SK-N-SH treated with all-trans-retinoic acid at 6 μM for 48 hours (cell line): ENCODE measurements around the gene DOK4.
A peak's percentile ranks its signal among the peaks of the same experiment; 100 is the strongest.

Experiments
- ATAC-seq: fragments of 200-7000 bp; cut with Tn5 transposase; 3 replicates; pipeline ENCODE4 v1.9.1; 2020; ENCODE audit warnings: mild to moderate bottlenecking, moderate library complexity
- BACH2 ChIP-seq: fragments of 250-450 bp; sonication (Bioruptor Pico); IDR thresholded peaks from 2 replicates; pipeline ENCODE4 v1.9.0; 2021; ENCODE audit warnings: mild to moderate bottlenecking, borderline replicate concordance
- CSDC2 ChIP-seq: fragments of 250-450 bp; sonication (Bioruptor Pico); IDR thresholded peaks from 2 replicates; pipeline ENCODE4 v1.5.0; 2020; ENCODE audit warnings: mild to moderate bottlenecking, moderate library complexity
- ESRRG ChIP-seq: fragments of 250-450 bp; sonication (Bioruptor Pico); IDR thresholded peaks from 2 replicates; pipeline ENCODE4 v1.6.1; 2021; ENCODE audit warnings: mild to moderate bottlenecking
- OSR1 ChIP-seq: fragments of 250-450 bp; sonication (Bioruptor Pico); IDR thresholded peaks from 2 replicates; pipeline ENCODE4 v1.8.0; 2022; ENCODE audit warnings: moderate library complexity, mild to moderate bottlenecking, inconsistent platforms
- PPARA ChIP-seq: fragments of 250-450 bp; sonication (Bioruptor Pico); IDR thresholded peaks from 2 replicates; pipeline ENCODE4 v1.5.0; 2020; ENCODE audit warnings: mild to moderate bottlenecking, borderline replicate concordance
- RARB ChIP-seq: fragments of 250-450 bp; sonication (Bioruptor Pico); IDR thresholded peaks from 2 replicates; pipeline ENCODE4 v1.8.0; 2021; ENCODE audit warnings: mild to moderate bottlenecking, moderate library complexity
- TCF4 ChIP-seq: fragments of 250-450 bp; sonication (Bioruptor Pico); IDR thresholded peaks from 2 replicates; pipeline ENCODE4 v1.8.0; 2021; ENCODE audit warnings: mild to moderate bottlenecking, moderate library complexity, borderline replicate concordance
- TOX ChIP-seq: fragments of 250-450 bp; sonication (Bioruptor Pico); IDR thresholded peaks from 2 replicates; pipeline ENCODE4 v1.8.0; 2021; ENCODE audit warnings: mild to moderate bottlenecking, moderate library complexity, borderline replicate concordance
- ZC3H10 ChIP-seq: fragments of 250-450 bp; sonication (Bioruptor Pico); IDR thresholded peaks from 2 replicates; pipeline ENCODE4 v1.5.1; 2021; ENCODE audit warnings: mild to moderate bottlenecking, moderate library complexity
- ZFP30 ChIP-seq: fragments of 450-650 bp; formaldehyde crosslinking; IDR thresholded peaks from 2 replicates; pipeline ENCODE4 v1.5.0; 2022; ENCODE audit warnings: mild to moderate bottlenecking, moderate library complexity
- ZNF565 ChIP-seq: fragments of 450-650 bp; formaldehyde crosslinking; conservative IDR thresholded peaks from 2 replicates; pipeline ENCODE4 v1.5.0; 2020; ENCODE audit warnings: low read depth, mild to moderate bottlenecking, moderate library complexity
- TF ChIP-seq, protein P1 (sequence below): fragments of 250-450 bp; sonication (Bioruptor Pico); IDR thresholded peaks from 2 replicates; pipeline ENCODE4 v1.5.0; 2020; ENCODE audit warnings: mild to moderate bottlenecking, moderate library complexity
- TF ChIP-seq, protein P2 (sequence below): fragments of 250-450 bp; sonication (Bioruptor Pico); IDR thresholded peaks from 2 replicates; pipeline ENCODE4 v1.8.0; 2020; ENCODE audit warnings: mild to moderate bottlenecking, moderate library complexity, borderline replicate concordance
- TF ChIP-seq, protein P3 (sequence below): fragments of 250-450 bp; sonication (Bioruptor Pico); IDR thresholded peaks from 2 replicates; pipeline ENCODE4 v1.5.1; 2020; ENCODE audit warnings: low read depth, mild to moderate bottlenecking, moderate library complexity
- TF ChIP-seq, protein P4 (sequence below): fragments of 250-450 bp; sonication (Bioruptor Pico); IDR thresholded peaks from 2 replicates; pipeline ENCODE4 v1.8.0; 2021; ENCODE audit warnings: low read depth, mild to moderate bottlenecking, moderate library complexity, borderline replicate concordance

DOK4 gene

DNA sequence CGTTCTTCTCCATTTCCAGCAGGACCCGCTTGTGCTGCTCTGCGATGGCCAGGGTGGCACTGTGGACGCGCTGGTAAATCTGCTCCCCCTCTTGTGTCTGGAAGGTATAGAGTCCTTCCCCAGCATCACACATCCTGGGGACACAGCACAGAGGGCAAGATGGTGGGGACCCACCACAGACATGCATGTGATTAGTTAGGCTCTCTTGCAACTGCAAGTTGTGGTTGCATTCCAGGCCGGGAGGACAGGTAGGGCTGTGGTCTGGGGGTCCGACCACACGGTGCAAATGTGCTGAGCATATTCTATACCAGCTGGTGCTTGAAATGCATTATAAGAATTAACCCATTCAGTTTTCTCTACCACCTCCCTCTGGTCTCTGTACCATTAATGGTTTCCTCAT lies 12.4 kb downstream of the DOK4 start:
- TF ChIP-seq PPARA (CRISPR knock-in tag) (no peak), ZNF565 (no peak), ZFP30 (CRISPR knock-in tag) (no peak)
- TF ChIP-seq, protein P1, sequence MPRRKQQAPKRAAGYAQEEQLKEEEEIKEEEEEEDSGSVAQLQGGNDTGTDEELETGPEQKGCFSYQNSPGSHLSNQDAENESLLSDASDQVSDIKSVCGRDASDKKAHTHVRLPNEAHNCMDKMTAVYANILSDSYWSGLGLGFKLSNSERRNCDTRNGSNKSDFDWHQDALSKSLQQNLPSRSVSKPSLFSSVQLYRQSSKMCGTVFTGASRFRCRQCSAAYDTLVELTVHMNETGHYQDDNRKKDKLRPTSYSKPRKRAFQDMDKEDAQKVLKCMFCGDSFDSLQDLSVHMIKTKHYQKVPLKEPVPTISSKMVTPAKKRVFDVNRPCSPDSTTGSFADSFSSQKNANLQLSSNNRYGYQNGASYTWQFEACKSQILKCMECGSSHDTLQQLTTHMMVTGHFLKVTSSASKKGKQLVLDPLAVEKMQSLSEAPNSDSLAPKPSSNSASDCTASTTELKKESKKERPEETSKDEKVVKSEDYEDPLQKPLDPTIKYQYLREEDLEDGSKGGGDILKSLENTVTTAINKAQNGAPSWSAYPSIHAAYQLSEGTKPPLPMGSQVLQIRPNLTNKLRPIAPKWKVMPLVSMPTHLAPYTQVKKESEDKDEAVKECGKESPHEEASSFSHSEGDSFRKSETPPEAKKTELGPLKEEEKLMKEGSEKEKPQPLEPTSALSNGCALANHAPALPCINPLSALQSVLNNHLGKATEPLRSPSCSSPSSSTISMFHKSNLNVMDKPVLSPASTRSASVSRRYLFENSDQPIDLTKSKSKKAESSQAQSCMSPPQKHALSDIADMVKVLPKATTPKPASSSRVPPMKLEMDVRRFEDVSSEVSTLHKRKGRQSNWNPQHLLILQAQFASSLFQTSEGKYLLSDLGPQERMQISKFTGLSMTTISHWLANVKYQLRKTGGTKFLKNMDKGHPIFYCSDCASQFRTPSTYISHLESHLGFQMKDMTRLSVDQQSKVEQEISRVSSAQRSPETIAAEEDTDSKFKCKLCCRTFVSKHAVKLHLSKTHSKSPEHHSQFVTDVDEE (CRISPR knock-in tag): no peak
- no peak for ATAC-seq

DNA sequence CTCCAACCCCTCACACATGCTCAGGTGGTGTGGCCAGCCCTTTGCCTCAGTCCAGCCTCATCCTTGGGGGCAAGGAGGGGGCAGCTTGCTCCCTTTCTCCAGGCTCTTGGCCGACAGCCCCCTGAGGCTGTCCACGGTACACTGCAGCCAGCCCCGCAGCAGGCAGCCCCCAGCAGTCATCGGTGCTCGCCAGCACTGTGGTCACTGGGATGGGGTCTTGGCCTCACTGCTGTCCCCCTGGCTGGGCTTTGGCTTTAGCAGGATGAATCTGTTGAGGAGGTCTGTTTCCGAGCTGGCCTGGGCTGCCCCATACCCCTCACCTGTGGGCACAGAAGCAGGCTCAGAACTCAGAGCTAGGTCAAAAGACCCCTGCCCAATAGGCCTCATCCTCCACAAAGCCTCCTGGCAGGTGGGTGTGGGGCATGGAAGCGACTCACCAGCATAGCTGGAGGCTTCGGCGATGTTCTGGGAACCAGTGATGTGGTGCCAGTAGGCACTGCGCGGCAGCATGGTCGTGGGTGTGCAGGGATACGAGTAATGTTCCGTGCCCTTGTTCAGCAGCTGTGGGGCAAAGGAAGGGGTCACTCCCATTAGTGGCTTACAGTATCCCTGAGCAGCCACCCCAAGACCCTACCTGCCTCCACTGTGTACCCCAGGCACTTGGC lies 13.0 kb downstream of the DOK4 start:
- TF ChIP-seq RARB (CRISPR knock-in tag) (no peak), ESRRG (CRISPR knock-in tag) (no peak)
- TF ChIP-seq, protein P2, sequence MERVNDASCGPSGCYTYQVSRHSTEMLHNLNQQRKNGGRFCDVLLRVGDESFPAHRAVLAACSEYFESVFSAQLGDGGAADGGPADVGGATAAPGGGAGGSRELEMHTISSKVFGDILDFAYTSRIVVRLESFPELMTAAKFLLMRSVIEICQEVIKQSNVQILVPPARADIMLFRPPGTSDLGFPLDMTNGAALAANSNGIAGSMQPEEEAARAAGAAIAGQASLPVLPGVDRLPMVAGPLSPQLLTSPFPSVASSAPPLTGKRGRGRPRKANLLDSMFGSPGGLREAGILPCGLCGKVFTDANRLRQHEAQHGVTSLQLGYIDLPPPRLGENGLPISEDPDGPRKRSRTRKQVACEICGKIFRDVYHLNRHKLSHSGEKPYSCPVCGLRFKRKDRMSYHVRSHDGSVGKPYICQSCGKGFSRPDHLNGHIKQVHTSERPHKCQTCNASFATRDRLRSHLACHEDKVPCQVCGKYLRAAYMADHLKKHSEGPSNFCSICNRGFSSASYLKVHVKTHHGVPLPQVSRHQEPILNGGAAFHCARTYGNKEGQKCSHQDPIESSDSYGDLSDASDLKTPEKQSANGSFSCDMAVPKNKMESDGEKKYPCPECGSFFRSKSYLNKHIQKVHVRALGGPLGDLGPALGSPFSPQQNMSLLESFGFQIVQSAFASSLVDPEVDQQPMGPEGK (CRISPR knock-in tag): no peak
- TF ChIP-seq, protein P3, sequence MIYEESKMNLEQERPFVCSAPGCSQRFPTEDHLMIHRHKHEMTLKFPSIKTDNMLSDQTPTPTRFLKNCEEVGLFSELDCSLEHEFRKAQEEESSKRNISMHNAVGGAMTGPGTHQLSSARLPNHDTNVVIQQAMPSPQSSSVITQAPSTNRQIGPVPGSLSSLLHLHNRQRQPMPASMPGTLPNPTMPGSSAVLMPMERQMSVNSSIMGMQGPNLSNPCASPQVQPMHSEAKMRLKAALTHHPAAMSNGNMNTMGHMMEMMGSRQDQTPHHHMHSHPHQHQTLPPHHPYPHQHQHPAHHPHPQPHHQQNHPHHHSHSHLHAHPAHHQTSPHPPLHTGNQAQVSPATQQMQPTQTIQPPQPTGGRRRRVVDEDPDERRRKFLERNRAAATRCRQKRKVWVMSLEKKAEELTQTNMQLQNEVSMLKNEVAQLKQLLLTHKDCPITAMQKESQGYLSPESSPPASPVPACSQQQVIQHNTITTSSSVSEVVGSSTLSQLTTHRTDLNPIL (CRISPR knock-in tag): no peak
- TF ChIP-seq, protein P4, sequence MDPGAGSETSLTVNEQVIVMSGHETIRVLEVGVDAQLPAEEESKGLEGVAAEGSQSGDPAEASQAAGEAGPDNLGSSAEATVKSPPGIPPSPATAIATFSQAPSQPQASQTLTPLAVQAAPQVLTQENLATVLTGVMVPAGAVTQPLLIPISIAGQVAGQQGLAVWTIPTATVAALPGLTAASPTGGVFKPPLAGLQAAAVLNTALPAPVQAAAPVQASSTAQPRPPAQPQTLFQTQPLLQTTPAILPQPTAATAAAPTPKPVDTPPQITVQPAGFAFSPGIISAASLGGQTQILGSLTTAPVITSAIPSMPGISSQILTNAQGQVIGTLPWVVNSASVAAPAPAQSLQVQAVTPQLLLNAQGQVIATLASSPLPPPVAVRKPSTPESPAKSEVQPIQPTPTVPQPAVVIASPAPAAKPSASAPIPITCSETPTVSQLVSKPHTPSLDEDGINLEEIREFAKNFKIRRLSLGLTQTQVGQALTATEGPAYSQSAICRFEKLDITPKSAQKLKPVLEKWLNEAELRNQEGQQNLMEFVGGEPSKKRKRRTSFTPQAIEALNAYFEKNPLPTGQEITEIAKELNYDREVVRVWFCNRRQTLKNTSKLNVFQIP (CRISPR knock-in tag): no peak
- peak; percentile 3; the same call in 2 of the 3 replicates for ATAC-seq

DNA sequence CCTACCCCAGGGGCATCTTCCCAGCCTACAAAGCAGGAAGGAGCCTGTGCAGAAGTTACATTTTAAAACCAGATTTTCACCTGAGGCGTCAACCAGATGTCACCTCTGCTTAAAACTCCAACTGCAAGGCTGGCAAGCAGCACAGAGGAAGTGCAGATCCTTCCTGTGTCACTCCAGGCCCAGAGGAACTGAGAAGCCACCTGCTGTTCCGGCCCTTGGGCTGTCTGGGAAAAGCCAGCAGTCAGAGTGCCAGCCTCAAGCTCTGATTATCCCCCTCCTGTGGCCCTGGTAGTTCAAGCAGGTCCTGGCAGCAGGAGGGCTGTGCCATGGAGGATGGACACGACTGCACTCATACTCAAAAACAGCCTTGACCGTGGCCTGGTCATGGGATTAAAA lies 13.6 kb downstream of the DOK4 start:
- TF ChIP-seq TCF4 (CRISPR knock-in tag): peak; percentile 17; the same call in 1 of the 2 replicates
- TF ChIP-seq, protein P1 (CRISPR knock-in tag): no peak
- ATAC-seq: peak; percentile 5; the same call in 1 of the 3 replicates

DNA sequence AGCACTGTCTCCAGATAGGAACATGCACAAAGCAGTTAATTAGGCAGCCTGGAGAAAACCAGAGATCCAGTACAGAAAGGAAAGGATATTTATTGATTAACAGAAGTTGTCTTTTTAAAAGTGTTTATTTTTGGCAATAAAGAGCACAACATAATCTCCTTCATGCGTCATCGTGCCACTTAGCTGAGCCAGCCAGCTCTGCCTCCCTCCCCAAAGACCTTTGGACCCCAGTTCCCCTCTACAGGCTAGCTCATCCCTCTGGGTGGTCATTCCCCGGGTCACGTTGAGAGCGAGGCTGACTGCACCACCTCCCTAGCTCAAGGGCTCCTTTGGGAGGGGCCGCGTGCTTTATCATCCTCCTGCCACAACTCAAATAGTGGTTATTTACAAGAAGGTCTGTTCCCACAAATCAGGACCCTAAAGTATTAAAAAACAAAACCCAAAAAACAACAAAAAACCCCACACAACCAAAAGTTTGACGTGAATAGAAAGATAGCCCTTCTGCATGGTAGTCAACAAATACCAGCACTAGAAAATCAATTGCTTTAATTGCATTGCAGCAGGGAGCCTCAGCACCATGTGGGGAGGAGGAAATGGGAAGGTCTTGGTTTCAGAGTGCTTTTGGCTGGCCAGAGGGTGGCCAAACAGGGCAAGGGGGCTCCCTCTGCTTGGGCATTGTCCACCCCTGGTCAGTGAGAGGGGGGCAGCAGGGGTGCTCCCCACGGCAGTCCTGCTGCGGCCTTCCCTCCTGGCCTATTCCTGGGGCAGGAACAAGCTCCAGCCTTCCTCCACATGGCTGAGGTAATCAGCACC lies 14.2 kb downstream of the DOK4 start:
- no peak; the same call in 2 of the 3 replicates for ATAC-seq
- TF ChIP-seq ESRRG (CRISPR knock-in tag) (no peak), BACH2 (CRISPR knock-in tag) (no peak), ZC3H10 (CRISPR knock-in tag) (no peak), RARB (CRISPR knock-in tag) (no peak), CSDC2 (CRISPR knock-in tag) (no peak), ZNF565 (no peak), TOX (CRISPR knock-in tag) (no peak), OSR1 (CRISPR knock-in tag) (no peak)
- TF ChIP-seq, protein P3 (CRISPR knock-in tag): no peak
- TF ChIP-seq, protein P4 (CRISPR knock-in tag): no peak
- TF ChIP-seq, protein P1 (CRISPR knock-in tag): no peak
